Measurements from ENCODE around the gene PCDHA4.

GRCh38 chr5:140795259-140795641 lies 11.6 kb upstream of the PCDHA4 start:
- TF ChIP-seq RAD21 (conservative IDR thresholded peaks at IDR 0.05 in 1 of 2, IDR thresholded peaks at IDR 0.05 in 1 of 2) (no peak), CTCF (IDR thresholded peaks at IDR 0.05) (no peak), CEBPB (IDR thresholded peaks at IDR 0.05) (no peak), POLR2A (IDR thresholded peaks at IDR 0.05; ENCODE audit: low read length) (no peak), HES2 (IDR thresholded peaks at IDR 0.05) (no peak), RCOR1 (IDR thresholded peaks at IDR 0.05; ENCODE audit: low read depth, low read length) (no peak), KDM1A (IDR thresholded peaks at IDR 0.05; ENCODE audit: low read depth) (no peak), MAZ (IDR thresholded peaks at IDR 0.05; ENCODE audit: borderline replicate concordance, low read depth, low read length) (no peak), SMC3 (IDR thresholded peaks at IDR 0.05) (no peak), HMGXB4 (CRISPR knock-in tag; IDR thresholded peaks at IDR 0.05; ENCODE audit: borderline replicate concordance) (no peak)
